Measurements from ENCODE around the gene USP31.

USP31 gene

GRCh38 chr16:23061669-23062068 is 87.6 kb downstream of the USP31 start:
- Histone ChIP-seq H3K4me2 (ENCODE audit: low read length) (no peak overlapping the region), H3K27me3 (ENCODE audit: insufficient read depth, low read length) (no peaks in the 10 kb centered on the region), H4K20me1 (ENCODE audit: insufficient read depth, low read length) (no peaks in the 10 kb centered on the region), H2AFZ (ENCODE audit: low read length) (no peak overlapping the region), H3K9me3 (ENCODE audit: low read length) (no peaks in the 10 kb centered on the region), H3F3A (ENCODE audit: insufficient read depth, low read length) (no peaks in the 10 kb centered on the region), H3K9me2 (ENCODE audit: low read depth, low read length) (no peaks in the 10 kb centered on the region), H3K4me1 (ENCODE audit: insufficient read depth, low read length, severe bottlenecking) (no peaks in the 10 kb centered on the region), H3K27ac (ENCODE audit: low read depth, low read length, poor library complexity, severe bottlenecking) (no peak overlapping the region), H3K36me3 (ENCODE audit: insufficient read depth, low read length) (peaks cover under 1% of the 10 kb centered on the region; the same call in 1 of the 2 replicates), H3K9ac (ENCODE audit: low read length) (no peak overlapping the region), H3K79me2 (ENCODE audit: insufficient read depth, low read length) (no peaks in the 10 kb centered on the region), H3K4me3 (ENCODE audit: low read depth, low read length, poor library complexity, severe bottlenecking) (no peak overlapping the region)
- TF ChIP-seq EZH2 (IDR thresholded peaks at IDR 0.05; ENCODE audit: borderline replicate concordance, low read length) (no peak), CTCF (IDR thresholded peaks at IDR 0.05; ENCODE audit: low read length) (no peak)

- no peaks in the 10 kb centered on the region for H3K36me3 ChIP-seq (ENCODE audit: insufficient read depth, low read length)
- H3K4me2 ChIP-seq (ENCODE audit: low read length), result no peak overlapping the region
- no peaks in the 10 kb centered on the region for H3K4me1 ChIP-seq (ENCODE audit: insufficient read depth, low read length, severe bottlenecking)
- H3F3A ChIP-seq (ENCODE audit: insufficient read depth, low read length), result no peaks in the 10 kb centered on the region
- no peak overlapping the region for H2AFZ ChIP-seq (ENCODE audit: low read length)
- no peak overlapping the region for H3K9ac ChIP-seq (ENCODE audit: low read length)
- no peaks in the 10 kb centered on the region for H3K79me2 ChIP-seq (ENCODE audit: insufficient read depth, low read length)
- no peaks in the 10 kb centered on the region for H4K20me1 ChIP-seq (ENCODE audit: insufficient read depth, low read length)
- no peaks in the 10 kb centered on the region for H3K27me3 ChIP-seq (ENCODE audit: insufficient read depth, low read length)
- H3K4me3 ChIP-seq (ENCODE audit: low read depth, low read length, poor library complexity, severe bottlenecking), result no peak overlapping the region
- no peaks in the 10 kb centered on the region for H3K9me2 ChIP-seq (ENCODE audit: low read depth, low read length)
- H3K27ac ChIP-seq (ENCODE audit: low read depth, low read length, poor library complexity, severe bottlenecking), result no peak overlapping the region
- TF ChIP-seq CTCF (IDR thresholded peaks at IDR 0.05; ENCODE audit: low read length), result peak; percentile 90
- TF ChIP-seq EZH2 (IDR thresholded peaks at IDR 0.05; ENCODE audit: borderline replicate concordance, low read length), result no peak
- H3K9me3 ChIP-seq (ENCODE audit: low read length), result no peaks in the 10 kb centered on the region
These were observed 88.6 kb downstream of the USP31 start for GRCh38 chr16:23060458-23061320.

- TF ChIP-seq EZH2 (IDR thresholded peaks at IDR 0.05; ENCODE audit: borderline replicate concordance, low read length), result no peak
- TF ChIP-seq CTCF (IDR thresholded peaks at IDR 0.05; ENCODE audit: low read length), result no peak
- Histone ChIP-seq H3K9me3 (ENCODE audit: low read length) (no peaks in the 10 kb centered on the region), H3K79me2 (ENCODE audit: insufficient read depth, low read length) (no peaks in the 10 kb centered on the region), H3K4me3 (ENCODE audit: low read depth, low read length, poor library complexity, severe bottlenecking) (no peak overlapping the region), H3K4me1 (ENCODE audit: insufficient read depth, low read length, severe bottlenecking) (no peaks in the 10 kb centered on the region), H3K9ac (ENCODE audit: low read length) (no peak overlapping the region), H3K4me2 (ENCODE audit: low read length) (no peak overlapping the region), H3F3A (ENCODE audit: insufficient read depth, low read length) (no peaks in the 10 kb centered on the region), H3K27me3 (ENCODE audit: insufficient read depth, low read length) (no peaks in the 10 kb centered on the region), H4K20me1 (ENCODE audit: insufficient read depth, low read length) (no peaks in the 10 kb centered on the region), H3K9me2 (ENCODE audit: low read depth, low read length) (no peaks in the 10 kb centered on the region), H2AFZ (ENCODE audit: low read length) (no peak overlapping the region), H3K36me3 (ENCODE audit: insufficient read depth, low read length) (no peaks in the 10 kb centered on the region), H3K27ac (ENCODE audit: low read depth, low read length, poor library complexity, severe bottlenecking) (no peak overlapping the region)
These were observed 89.8 kb downstream of the USP31 start for GRCh38 chr16:23059433-23059832.

Data from OCI-LY1 (cell line).